ENCODE measurements around the gene MACROD2.

MACROD2 gene

DNA sequence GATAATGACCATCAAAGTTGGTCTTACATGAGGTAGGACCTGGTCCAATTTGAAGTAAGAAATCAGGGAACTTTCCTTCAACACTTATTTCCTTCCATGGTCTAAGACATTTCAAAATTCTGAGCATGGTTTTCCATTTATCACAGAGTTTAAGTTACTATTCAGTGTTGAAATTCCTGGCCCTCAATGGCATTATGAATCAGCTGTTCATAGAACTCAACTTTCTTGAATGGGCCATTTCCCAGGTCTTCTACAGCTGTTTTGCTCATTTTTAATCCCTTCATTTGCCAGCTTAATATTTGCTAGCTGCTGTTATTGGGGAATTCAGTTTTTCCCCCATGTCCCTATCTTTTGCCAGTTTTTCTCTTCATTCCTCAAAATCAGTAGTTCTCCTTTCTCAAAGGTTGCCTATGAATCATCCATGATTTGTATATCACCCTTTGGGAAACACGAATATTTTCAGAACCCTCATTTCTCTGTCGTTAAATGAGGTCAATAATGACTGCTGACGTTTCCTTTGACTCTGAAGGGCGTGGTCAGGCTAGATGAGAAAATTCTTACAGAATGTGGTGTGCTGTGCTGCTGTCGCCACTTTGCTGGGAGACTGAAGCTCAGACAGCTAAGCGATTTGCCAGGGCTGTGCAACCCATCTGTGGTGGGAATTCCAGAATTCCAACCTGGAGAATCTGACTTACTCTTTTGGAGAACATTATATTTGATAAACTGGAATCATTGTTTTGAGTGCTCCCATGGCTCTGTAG, 558.6 kb downstream of the MACROD2 start:
- no peak overlapping the region for H3K4me2 ChIP-seq
- H3K36me3 ChIP-seq = no peaks in the 10 kb centered on the region
- no peaks in the 10 kb centered on the region for H3K4me1 ChIP-seq
- TF ChIP-seq Cebpa-rat (IDR thresholded peaks at IDR 0.05) = no peak
- no peak overlapping the region for H3K4me3 ChIP-seq
- no peak overlapping the region for H3K9ac ChIP-seq
- H3K27ac ChIP-seq = no peak overlapping the region
- H3K9me3 ChIP-seq = no peaks in the 10 kb centered on the region
- H4K20me1 ChIP-seq = no peaks in the 10 kb centered on the region
- H3K27me3 ChIP-seq = no peaks in the 10 kb centered on the region

DNA sequence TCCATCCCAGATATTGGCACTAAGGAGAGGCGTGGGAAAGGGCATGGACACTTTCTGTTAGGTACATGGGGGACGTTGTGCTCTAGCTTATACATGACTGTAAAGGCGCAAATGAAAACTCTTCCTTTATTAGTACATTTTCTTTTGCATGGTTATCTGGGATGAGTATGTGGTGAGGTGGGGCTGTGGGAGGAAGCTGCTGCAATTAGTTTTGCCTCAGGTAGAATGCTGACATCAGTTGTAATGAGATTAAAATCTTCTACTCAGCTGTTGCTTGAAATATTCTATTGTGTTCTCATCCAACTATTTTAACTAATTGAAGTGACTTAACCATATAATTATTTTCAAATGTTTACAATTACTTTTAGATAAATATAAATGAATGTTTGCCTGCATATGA, 560.4 kb downstream of the MACROD2 start:
- Histone ChIP-seq H3K9me3 (no peaks in the 10 kb centered on the region), H3K27ac (no peak overlapping the region), H3K36me3 (no peaks in the 10 kb centered on the region), H4K20me1 (no peaks in the 10 kb centered on the region), H3K9ac (no peak overlapping the region), H3K4me2 (no peak overlapping the region), H3K27me3 (no peaks in the 10 kb centered on the region), H3K4me3 (no peak overlapping the region), H3K4me1 (no peaks in the 10 kb centered on the region)
- no peak for TF ChIP-seq Cebpa-rat (IDR thresholded peaks at IDR 0.05)

DNA sequence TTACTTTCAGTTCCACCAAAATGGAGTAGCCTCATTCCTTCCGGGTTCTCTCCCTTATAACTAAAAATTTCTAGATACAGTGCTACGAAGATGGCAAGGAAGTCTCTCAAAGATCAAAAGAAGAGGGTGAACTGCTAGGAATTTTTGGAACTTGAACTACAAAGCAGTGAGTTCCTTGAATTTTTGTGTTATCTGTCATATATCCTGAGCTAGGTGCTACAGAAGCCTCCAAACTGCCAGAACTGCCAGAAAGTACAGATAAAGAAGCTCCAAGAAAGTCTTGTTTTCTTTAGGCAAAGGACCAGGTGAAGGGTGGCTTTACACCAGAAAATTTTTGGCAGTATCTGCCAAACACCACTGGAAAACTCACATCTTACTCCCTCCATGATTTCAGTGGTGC, 560.9 kb downstream of the MACROD2 start:
- Histone ChIP-seq H3K4me1 (no peaks in the 10 kb centered on the region), H3K4me3 (no peak overlapping the region), H3K27me3 (no peaks in the 10 kb centered on the region), H3K27ac (no peak overlapping the region), H3K4me2 (no peak overlapping the region), H3K9me3 (no peaks in the 10 kb centered on the region), H4K20me1 (no peaks in the 10 kb centered on the region), H3K9ac (no peak overlapping the region), H3K36me3 (no peaks in the 10 kb centered on the region)
- TF ChIP-seq Cebpa-rat (IDR thresholded peaks at IDR 0.05) = no peak

DNA sequence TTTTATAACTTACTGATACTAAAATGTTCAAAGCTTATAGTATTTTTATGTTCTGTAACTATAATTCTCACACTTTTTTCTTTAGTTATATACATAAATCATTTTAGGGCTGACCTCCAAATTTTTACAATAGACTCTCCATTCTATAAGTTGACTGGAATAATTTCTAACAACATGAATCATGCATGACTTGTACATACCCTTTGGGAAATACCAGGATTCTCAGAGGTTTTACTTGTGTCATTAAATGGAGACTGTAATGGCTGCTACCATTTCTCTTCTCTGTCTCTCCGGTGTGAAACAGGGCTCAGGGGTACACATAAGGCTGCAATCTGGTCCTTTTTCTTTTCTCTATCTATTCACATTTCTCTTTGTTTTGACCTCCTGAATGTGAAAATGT, 564.3 kb downstream of the MACROD2 start:
- Histone ChIP-seq H3K9me3 (no peaks in the 10 kb centered on the region), H3K27me3 (no peaks in the 10 kb centered on the region), H3K4me2 (no peak overlapping the region), H3K27ac (no peak overlapping the region), H3K4me1 (no peaks in the 10 kb centered on the region), H3K36me3 (no peaks in the 10 kb centered on the region), H3K4me3 (no peak overlapping the region), H4K20me1 (no peaks in the 10 kb centered on the region), H3K9ac (no peak overlapping the region)
- TF ChIP-seq Cebpa-rat (IDR thresholded peaks at IDR 0.05) = no peak

DNA sequence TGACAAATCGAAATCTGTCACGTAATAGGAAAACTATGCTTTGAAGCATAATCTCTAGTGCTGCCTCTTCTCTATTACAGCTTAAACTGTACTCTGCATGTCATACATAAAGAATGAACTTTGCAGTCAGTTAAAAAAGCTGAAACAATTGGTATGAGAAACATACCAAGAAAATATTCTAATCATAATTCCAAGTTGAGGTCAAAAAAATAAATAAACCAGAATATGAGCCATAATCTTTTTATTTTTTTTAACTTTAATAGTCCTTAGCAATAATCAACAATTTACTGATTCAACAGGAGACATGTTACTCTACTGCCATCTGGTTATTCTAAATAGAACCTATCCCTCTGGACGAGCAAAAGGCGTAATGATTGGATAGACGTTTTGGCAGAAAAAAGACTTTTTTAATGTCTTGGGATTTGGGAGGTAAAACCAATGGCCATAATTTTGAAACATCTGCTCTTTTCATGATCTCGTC, 566.5 kb downstream of the MACROD2 start:
- no peak overlapping the region for H3K9ac ChIP-seq
- no peak overlapping the region for H3K4me3 ChIP-seq
- H4K20me1 ChIP-seq = no peaks in the 10 kb centered on the region
- H3K27ac ChIP-seq = no peak overlapping the region
- H3K4me2 ChIP-seq = no peak overlapping the region
- H3K4me1 ChIP-seq = peaks cover 4% of the 10 kb centered on the region; the same call in 1 of the 2 replicates
- TF ChIP-seq Cebpa-rat (IDR thresholded peaks at IDR 0.05) = no peak
- H3K36me3 ChIP-seq = no peaks in the 10 kb centered on the region
- no peaks in the 10 kb centered on the region for H3K9me3 ChIP-seq
- no peaks in the 10 kb centered on the region for H3K27me3 ChIP-seq

DNA sequence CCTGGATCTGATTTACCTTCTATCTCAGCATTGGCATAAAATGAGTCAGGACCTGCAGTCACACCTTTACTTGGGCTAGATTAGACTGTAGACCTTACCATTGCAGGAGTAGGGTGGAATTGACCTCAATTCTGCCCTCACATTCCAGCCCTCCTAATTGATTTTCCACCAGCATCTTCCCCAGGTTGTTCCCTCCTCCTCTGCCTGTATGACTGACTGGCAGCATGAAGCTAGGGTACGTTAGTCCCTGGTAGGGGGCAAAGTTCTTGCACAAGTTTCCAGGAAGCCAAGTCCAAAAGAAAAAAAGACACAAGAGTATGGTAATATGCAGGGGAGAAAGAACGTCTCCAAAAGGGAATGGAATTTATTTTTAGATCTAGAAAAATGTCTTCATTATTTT, 567.7 kb downstream of the MACROD2 start:
- Histone ChIP-seq H3K4me2 (no peak overlapping the region), H3K4me3 (no peak overlapping the region), H3K9me3 (no peaks in the 10 kb centered on the region), H3K27me3 (no peaks in the 10 kb centered on the region), H3K27ac (no peak overlapping the region), H3K9ac (no peak overlapping the region), H4K20me1 (no peaks in the 10 kb centered on the region), H3K4me1 (peaks cover 4% of the 10 kb centered on the region; the same call in 1 of the 2 replicates), H3K36me3 (no peaks in the 10 kb centered on the region)
- no peak for TF ChIP-seq Cebpa-rat (IDR thresholded peaks at IDR 0.05)

DNA sequence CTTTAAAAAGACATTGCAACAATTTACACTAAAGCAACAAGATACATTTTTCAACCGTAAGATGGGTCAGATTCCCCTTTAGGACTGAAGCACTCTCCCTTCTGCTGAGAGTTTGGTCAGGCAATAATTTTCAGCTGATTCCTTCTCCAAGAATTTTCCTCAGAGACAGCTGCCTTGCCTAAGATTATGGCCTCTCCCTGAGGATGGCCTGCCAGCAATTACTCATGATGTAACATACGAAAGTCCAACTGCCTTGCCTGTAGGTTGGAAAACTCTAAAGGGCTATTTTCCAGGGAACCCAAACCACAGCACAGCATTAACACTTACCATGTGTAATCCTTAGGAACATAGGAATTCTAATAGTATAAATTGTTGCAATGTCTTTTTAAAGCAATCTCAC, 571.2 kb downstream of the MACROD2 start:
- no peaks in the 10 kb centered on the region for H3K27me3 ChIP-seq
- no peaks in the 10 kb centered on the region for H3K9me3 ChIP-seq

DNA sequence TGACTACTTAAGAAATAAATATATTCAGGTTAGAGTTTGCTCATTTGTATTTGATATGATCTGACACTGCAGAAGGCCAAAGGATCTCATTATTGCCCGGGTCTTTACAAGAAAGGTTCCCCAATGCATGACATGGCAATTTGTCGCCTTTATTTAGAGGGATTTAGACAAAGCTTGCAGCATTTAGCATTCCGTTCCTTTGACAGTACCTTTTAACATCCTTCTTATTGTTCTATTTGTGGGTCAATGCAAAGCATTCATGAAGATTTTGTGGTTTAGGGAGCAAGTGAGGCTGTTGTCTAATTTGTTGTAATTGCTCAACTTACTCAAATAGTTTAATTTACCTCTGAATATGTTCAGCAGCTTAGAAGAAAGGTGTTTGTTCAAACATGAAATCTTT, 572.9 kb downstream of the MACROD2 start:
- Histone ChIP-seq H3K9ac (no peak overlapping the region), H3K36me3 (no peaks in the 10 kb centered on the region), H3K4me2 (no peak overlapping the region), H3K4me1 (peaks cover 4% of the 10 kb centered on the region; the same call in 1 of the 2 replicates), H3K27me3 (no peaks in the 10 kb centered on the region), H3K9me3 (no peaks in the 10 kb centered on the region), H4K20me1 (no peaks in the 10 kb centered on the region), H3K27ac (no peak overlapping the region), H3K4me3 (no peak overlapping the region)
- TF ChIP-seq Cebpa-rat (IDR thresholded peaks at IDR 0.05) = no peak

More for the DNA sequence above, 571.2 kb downstream of the MACROD2 start:
- no peaks in the 10 kb centered on the region for H4K20me1 ChIP-seq
- peaks cover 4% of the 10 kb centered on the region; the same call in 1 of the 2 replicates for H3K4me1 ChIP-seq
- H3K27ac ChIP-seq = no peak overlapping the region
- no peak overlapping the region for H3K4me2 ChIP-seq
- no peak overlapping the region for H3K9ac ChIP-seq
- no peak overlapping the region for H3K4me3 ChIP-seq
- TF ChIP-seq Cebpa-rat (IDR thresholded peaks at IDR 0.05) = no peak
- H3K36me3 ChIP-seq = no peaks in the 10 kb centered on the region

DNA sequence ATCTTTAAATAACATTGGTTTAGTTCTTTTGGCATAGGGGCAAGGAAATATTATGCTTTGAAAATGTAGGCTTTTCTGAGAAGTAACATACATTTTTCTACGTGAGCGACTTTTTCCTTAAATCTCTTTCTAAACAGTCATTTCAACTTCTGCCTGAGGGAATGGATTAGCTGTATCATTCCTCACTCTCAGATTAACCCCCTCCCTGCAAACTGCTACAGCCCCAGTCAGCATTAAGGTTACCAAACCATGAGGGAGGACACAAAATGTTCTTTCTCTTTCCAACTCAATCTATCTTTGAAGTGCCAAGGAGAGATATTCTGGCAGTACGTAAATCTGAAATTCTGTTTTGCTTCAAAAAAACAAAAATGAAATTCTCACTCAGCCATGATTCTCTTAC, 573.4 kb downstream of the MACROD2 start:
- H3K9me3 ChIP-seq = no peaks in the 10 kb centered on the region
- H3K36me3 ChIP-seq = no peaks in the 10 kb centered on the region
- no peak overlapping the region for H3K4me3 ChIP-seq
- no peaks in the 10 kb centered on the region for H4K20me1 ChIP-seq
- H3K27ac ChIP-seq = no peak overlapping the region
- H3K4me1 ChIP-seq = peaks cover 4% of the 10 kb centered on the region; the same call in 1 of the 2 replicates
- H3K9ac ChIP-seq = no peak overlapping the region
- no peak for TF ChIP-seq Cebpa-rat (IDR thresholded peaks at IDR 0.05)
- H3K27me3 ChIP-seq = no peaks in the 10 kb centered on the region
- no peak overlapping the region for H3K4me2 ChIP-seq

DNA sequence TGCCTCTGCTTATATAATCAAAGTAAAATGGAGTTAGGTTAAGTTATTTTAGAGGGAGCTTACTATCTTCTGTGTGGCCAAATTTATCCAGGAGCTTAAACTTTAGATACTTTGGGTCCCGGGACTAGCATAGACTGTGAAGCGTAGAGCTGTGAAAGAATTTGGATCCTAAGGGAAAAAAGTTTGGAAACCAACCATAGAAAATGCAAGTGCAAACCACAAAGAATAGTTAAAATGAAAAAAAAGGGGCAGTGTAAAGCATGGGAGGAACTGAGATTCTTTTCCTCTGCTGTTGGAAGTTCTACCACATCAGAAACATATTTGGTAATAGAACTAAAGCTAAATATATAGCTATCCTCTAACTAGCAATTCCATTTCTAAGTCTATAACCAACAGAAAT, 574.3 kb downstream of the MACROD2 start:
- Histone ChIP-seq H3K9me3 (no peaks in the 10 kb centered on the region), H3K27ac (no peak overlapping the region), H4K20me1 (no peaks in the 10 kb centered on the region), H3K4me1 (peaks cover 4% of the 10 kb centered on the region; the same call in 1 of the 2 replicates), H3K4me2 (no peak overlapping the region), H3K36me3 (no peaks in the 10 kb centered on the region), H3K27me3 (no peaks in the 10 kb centered on the region), H3K9ac (no peak overlapping the region), H3K4me3 (no peak overlapping the region)
- no peak for TF ChIP-seq Cebpa-rat (IDR thresholded peaks at IDR 0.05)

Measured in BLaER1 (cell line).